Spleen (tissue), 7 donors: ENCODE measurements around the gene PRKCB.

ENCODE experiments used
- POLR2A ChIP-seq, 3 donors: fragments of 450-650 bp; IDR thresholded peaks; one replicate each; pipeline ENCODE4 v1.5.1; 2017; ENCODE audit warnings: antibody characterized with exemption in 3 of 3, mild to moderate bottlenecking in 1 of 3
- TF ChIP-seq, protein P1 (sequence below), 11 experiments: fragments of 200-600 bp in 7 of 11; fragments of 450-650 bp in 4 of 11; sonication (generic) in 4 of 11; IDR thresholded peaks in 8 of 11; conservative IDR thresholded peaks in 3 of 11; 1 replicate in 7 of 11; 2 replicates in 4 of 11; pipeline versions ENCODE4 v1.4.0 to v1.8.0; 2016 to 2021; ENCODE audit warnings: antibody characterized with exemption in 11 of 11, inconsistent platforms in 4 of 11, mild to moderate bottlenecking in 1 of 11
- donor health status: DM: no; HTN: no; CAD: no; lungs with moderate emphysema.
- donor health status: DM: no; HTN: no; CAD: no.
- donor health status: DM: no; HTN: no; CAD: no.

DNA sequence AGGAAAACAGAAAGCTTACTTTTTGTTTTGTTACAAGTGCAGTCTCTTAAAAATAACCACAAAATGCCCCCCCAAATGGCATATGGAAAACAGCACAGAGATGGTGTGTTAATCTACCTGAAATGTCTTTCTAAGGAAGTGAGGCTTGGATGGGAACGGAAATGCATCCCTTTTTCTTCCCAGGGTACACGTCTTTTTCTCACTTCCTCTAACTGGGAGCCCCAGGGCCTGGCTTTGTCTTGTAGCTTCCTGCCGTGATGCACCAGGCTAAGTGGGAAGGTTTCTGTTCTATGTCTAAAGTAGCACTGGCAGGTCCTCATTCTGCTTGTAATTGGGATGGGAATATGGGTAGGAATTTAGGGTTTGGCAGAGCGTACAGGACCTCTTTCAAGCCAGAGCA lies 367.9 kb downstream of the PRKCB start:
- TF ChIP-seq, protein P1, sequence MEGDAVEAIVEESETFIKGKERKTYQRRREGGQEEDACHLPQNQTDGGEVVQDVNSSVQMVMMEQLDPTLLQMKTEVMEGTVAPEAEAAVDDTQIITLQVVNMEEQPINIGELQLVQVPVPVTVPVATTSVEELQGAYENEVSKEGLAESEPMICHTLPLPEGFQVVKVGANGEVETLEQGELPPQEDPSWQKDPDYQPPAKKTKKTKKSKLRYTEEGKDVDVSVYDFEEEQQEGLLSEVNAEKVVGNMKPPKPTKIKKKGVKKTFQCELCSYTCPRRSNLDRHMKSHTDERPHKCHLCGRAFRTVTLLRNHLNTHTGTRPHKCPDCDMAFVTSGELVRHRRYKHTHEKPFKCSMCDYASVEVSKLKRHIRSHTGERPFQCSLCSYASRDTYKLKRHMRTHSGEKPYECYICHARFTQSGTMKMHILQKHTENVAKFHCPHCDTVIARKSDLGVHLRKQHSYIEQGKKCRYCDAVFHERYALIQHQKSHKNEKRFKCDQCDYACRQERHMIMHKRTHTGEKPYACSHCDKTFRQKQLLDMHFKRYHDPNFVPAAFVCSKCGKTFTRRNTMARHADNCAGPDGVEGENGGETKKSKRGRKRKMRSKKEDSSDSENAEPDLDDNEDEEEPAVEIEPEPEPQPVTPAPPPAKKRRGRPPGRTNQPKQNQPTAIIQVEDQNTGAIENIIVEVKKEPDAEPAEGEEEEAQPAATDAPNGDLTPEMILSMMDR (IDR thresholded peaks at IDR 0.05 in 8 of 11, conservative IDR thresholded peaks at IDR 0.05 in 3 of 11), result no peak
- TF ChIP-seq POLR2A (IDR thresholded peaks at IDR 0.05), result no peak
